ENCODE measurements around the gene DOCK9. TPM values are rescaled to one million over a fixed set of nuclear protein-coding genes. Genes with fewer than 3 reads are reported as not detected.

The DOCK9 gene
- total RNA-seq, 1 donor from 2014 or later = 153 TPM

DNA sequence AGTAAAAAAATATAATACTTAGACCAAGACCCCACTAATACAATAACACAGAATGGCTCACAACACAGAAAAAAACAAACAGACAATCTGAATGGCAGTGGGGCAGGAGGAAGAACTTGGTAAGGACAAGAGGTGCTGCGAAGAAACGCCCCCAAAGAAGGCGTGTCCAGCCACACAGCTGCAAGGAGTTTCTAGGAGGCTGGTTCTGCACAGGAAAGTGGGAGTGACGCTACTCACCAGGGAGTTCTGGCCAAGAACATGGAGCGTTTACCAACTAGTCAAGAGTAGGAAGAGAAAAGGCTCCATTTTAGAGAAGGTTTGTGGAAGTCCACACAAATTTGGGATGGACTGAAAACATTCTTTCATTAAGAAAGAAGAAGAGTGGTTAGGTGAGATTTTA, 130.1 kb downstream of the DOCK9 start:
- H3K27me3 ChIP-seq (ENCODE audit: low read depth) = no peaks in the 10 kb centered on the region
- TF ChIP-seq, protein P1, sequence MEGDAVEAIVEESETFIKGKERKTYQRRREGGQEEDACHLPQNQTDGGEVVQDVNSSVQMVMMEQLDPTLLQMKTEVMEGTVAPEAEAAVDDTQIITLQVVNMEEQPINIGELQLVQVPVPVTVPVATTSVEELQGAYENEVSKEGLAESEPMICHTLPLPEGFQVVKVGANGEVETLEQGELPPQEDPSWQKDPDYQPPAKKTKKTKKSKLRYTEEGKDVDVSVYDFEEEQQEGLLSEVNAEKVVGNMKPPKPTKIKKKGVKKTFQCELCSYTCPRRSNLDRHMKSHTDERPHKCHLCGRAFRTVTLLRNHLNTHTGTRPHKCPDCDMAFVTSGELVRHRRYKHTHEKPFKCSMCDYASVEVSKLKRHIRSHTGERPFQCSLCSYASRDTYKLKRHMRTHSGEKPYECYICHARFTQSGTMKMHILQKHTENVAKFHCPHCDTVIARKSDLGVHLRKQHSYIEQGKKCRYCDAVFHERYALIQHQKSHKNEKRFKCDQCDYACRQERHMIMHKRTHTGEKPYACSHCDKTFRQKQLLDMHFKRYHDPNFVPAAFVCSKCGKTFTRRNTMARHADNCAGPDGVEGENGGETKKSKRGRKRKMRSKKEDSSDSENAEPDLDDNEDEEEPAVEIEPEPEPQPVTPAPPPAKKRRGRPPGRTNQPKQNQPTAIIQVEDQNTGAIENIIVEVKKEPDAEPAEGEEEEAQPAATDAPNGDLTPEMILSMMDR (IDR thresholded peaks at IDR 0.05) = no peak
- H3K9me3 ChIP-seq = no peaks in the 10 kb centered on the region
- H3K27ac ChIP-seq = no peak overlapping the region
- H3K4me3 ChIP-seq = no peak overlapping the region
- peaks cover 81% of the 10 kb centered on the region for H3K36me3 ChIP-seq
- DNase-seq = no peak
- ATAC-seq = no peak
- no peaks in the 10 kb centered on the region for H3K4me1 ChIP-seq
- intact Hi-C loops (cut with DNase I) = no loop called here

DNA sequence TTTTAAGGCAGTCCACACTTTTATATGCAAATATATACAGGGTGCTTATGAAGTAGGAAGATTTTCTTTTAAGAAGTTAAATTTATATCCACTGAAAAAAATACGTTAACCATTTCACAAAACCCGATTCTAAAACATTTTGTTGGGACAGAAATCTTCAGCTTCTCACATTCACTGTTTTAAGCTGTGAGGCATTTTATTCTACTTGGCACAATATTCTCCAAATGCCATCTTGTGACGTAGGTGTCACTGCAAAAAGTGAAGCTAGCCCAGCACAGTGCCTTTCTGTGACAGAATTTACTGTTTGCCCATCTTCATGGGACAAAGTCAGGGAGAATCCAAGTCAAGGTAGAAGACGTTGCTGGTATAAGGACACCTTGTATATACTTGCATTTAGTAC, 130.9 kb downstream of the DOCK9 start:
- ATAC-seq (no peak), DNase-seq (no peak)
- Histone ChIP-seq H3K36me3 (peaks cover 74% of the 10 kb centered on the region), H3K4me3 (no peak overlapping the region), H3K4me1 (no peaks in the 10 kb centered on the region), H3K27me3 (ENCODE audit: low read depth) (no peaks in the 10 kb centered on the region), H3K9me3 (no peaks in the 10 kb centered on the region), H3K27ac (no peak overlapping the region)
- TF ChIP-seq, protein P1 (IDR thresholded peaks at IDR 0.05) = no peak
- intact Hi-C loops (cut with DNase I) = no loop called here

DNA sequence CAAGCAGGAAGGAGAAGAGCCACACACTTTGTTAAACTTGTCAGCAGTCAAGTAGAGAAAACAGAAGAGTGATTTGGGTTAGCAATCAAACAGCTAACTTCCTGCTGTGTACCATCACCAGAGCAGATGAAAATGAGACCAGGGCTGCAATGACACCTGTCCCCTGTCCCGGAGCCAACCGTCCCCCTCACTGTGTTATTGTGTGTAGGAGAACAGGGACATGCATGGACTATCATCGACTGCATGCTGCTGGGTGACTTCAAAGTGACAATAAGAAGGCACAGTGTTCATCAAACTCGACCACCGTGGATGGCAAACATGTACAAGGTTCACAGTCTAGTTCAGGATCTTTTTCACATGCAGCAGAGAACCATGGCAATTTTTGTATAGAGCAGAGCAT, 131.3 kb downstream of the DOCK9 start:
- intact Hi-C loops (cut with DNase I) = no loop called here
- H3K4me3 ChIP-seq = no peak overlapping the region
- no peak overlapping the region for H3K27ac ChIP-seq
- H3K27me3 ChIP-seq (ENCODE audit: low read depth) = no peaks in the 10 kb centered on the region
- DNase-seq (no peak), ATAC-seq (no peak)
- TF ChIP-seq, protein P1 (IDR thresholded peaks at IDR 0.05) = no peak
- H3K9me3 ChIP-seq = no peaks in the 10 kb centered on the region
- H3K36me3 ChIP-seq = peaks cover 71% of the 10 kb centered on the region
- H3K4me1 ChIP-seq = no peaks in the 10 kb centered on the region

DNA sequence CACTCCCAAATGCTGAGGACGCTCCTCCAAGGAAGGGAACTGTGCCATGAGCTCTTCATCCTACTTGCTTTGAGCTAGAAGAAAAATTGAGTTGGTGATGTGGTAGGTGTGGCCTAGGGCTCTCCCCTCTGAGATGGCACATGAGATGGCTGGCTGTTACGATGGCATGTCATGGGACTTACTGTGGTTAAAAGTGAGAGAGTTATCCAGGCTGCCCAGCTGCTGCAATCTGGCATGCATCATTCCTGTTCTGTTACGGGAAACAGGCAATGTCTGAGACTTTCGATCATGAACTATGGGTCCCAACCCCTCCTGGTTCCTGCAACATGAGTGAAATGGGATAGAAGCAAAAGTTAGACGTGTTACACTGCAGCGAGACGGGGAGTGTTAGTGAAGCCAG, 132.1 kb downstream of the DOCK9 start:
- Histone ChIP-seq H3K27ac (no peak overlapping the region), H3K9me3 (no peaks in the 10 kb centered on the region), H3K4me3 (no peak overlapping the region), H3K36me3 (peaks cover 63% of the 10 kb centered on the region), H3K27me3 (ENCODE audit: low read depth) (no peaks in the 10 kb centered on the region), H3K4me1 (no peaks in the 10 kb centered on the region)
- intact Hi-C loops (cut with DNase I) = no loop called here
- no peak for ATAC-seq
- DNase-seq = no peak
- TF ChIP-seq, protein P1 (IDR thresholded peaks at IDR 0.05) = no peak

DNA sequence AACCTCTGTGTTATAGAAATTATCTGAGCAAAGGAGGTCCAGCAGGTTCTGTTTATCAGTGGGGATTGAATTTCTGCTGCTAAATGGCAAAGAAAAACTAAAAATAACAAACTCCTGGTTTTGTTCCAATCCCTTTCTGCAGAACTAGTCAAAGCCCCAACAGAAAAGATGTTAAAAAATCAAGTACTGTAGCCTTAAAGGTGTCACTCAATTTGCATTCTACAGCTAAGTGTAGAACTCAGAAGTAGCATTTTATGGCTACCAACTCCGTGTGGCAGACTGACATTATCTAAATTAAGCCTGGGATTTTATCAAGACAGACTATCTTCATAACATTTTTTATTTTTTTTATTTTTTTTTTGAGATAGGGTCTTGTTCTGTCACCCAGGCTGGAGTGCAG, 133.8 kb downstream of the DOCK9 start:
- Histone ChIP-seq H3K27me3 (ENCODE audit: low read depth) (no peaks in the 10 kb centered on the region), H3K4me1 (no peaks in the 10 kb centered on the region), H3K9me3 (no peaks in the 10 kb centered on the region), H3K27ac (no peak overlapping the region), H3K4me3 (no peak overlapping the region), H3K36me3 (peaks cover 52% of the 10 kb centered on the region)
- TF ChIP-seq, protein P1 (IDR thresholded peaks at IDR 0.05) = no peak
- no peak for ATAC-seq
- intact Hi-C loops (cut with DNase I) = no loop called here
- DNase-seq = no peak

DNA sequence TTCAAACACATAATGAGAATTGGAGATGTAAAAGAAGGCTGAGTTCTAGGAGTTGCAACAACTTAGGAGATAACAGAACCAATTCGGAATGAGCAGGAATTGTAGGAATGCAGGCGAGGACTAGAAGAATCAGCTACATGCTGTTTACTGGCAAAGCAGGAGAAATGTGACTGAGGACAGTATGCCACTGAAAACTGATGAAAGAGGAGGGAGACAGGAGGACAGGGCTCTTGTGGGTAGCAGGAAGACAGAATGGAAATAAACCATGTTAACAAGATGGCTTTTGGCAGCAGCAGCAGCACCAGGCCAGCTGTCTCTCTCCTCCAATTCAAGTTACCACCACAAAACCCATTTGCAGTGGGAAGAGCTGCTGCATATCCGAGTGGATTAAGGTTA, 134.4 kb downstream of the DOCK9 start:
- intact Hi-C loops (cut with DNase I) = no loop called here
- H3K36me3 ChIP-seq = peaks cover 51% of the 10 kb centered on the region
- DNase-seq (no peak), ATAC-seq (no peak)
- H3K4me1 ChIP-seq = no peaks in the 10 kb centered on the region
- no peak overlapping the region for H3K4me3 ChIP-seq
- no peaks in the 10 kb centered on the region for H3K27me3 ChIP-seq (ENCODE audit: low read depth)
- TF ChIP-seq, protein P1 (IDR thresholded peaks at IDR 0.05) = no peak
- no peaks in the 10 kb centered on the region for H3K9me3 ChIP-seq
- no peak overlapping the region for H3K27ac ChIP-seq
